OCI-LY7 (cell line): ENCODE measurements around the gene HOXA4.

Experiments
- EZH2phosphoT487 ChIP-seq: fragments of 200-600 bp; sonication (generic); IDR thresholded peaks from 2 replicates; pipeline ENCODE4 v1.6.1; 2018; ENCODE audit warnings: low read depth, borderline replicate concordance, mild to moderate bottlenecking, mixed run types, antibody characterized with exemption, low read length, moderate library complexity, mixed read lengths
- TF ChIP-seq, protein P1 (sequence below): fragments of 200-600 bp; sonication (generic); conservative IDR thresholded peaks from 2 replicates; pipeline ENCODE4 v1.5.1; 2014; ENCODE audit warnings: mild to moderate bottlenecking, antibody characterized with exemption, low read length, moderate library complexity, mixed read lengths

DNA sequence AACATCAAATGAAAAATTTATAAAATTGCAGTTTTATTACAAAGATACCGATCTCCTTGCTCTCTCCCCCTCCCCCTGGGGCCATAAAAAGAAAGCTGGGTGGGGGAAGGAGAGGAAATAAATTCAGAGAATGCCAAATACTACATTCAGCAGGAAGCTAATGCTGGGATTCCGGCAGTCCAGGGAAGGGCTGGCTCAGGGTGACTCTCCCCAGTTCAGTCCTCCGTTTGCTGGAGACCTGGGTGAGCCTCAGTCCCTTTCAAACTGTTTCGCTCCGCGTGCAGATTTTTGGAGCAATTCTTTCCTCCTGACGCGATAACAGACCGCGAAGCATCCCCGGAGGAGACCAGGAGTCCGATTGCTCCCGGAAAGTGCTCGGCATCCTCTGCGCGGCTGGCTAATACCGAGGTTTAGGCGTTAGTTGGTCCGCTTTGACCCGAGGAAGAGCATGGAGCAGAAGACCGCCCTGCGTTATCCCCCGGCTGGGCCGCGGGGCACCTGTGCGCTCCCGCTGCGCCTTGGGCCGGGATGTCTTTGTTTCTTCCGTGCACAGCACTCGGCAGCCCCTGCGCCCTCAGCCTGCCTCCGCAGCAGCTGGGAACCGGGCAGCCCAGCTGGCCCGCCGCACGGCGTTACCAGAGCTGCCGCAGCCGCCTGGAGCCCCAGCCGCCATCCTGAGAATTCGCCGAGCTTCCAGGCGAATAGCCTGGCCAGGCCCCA is 24.2 kb downstream of the HOXA4 start:
- TF ChIP-seq, protein P1, sequence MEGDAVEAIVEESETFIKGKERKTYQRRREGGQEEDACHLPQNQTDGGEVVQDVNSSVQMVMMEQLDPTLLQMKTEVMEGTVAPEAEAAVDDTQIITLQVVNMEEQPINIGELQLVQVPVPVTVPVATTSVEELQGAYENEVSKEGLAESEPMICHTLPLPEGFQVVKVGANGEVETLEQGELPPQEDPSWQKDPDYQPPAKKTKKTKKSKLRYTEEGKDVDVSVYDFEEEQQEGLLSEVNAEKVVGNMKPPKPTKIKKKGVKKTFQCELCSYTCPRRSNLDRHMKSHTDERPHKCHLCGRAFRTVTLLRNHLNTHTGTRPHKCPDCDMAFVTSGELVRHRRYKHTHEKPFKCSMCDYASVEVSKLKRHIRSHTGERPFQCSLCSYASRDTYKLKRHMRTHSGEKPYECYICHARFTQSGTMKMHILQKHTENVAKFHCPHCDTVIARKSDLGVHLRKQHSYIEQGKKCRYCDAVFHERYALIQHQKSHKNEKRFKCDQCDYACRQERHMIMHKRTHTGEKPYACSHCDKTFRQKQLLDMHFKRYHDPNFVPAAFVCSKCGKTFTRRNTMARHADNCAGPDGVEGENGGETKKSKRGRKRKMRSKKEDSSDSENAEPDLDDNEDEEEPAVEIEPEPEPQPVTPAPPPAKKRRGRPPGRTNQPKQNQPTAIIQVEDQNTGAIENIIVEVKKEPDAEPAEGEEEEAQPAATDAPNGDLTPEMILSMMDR: no peak
- no peak for TF ChIP-seq EZH2phosphoT487
